ENCODE measurements around the gene SIGLEC1.

The SIGLEC1 gene

GRCh38 chr20:3712279-3712873 is at the start of gene SIGLEC1:
SIGLEC1 (minus strand) TSS chr20:3712600; CDS start chr20:3707128, 5,472 bp downstream.
- no peak for DNase-seq (ENCODE audit: low read depth)

- no peak for DNase-seq (ENCODE audit: low read depth)
These were observed 48.4 kb upstream of the SIGLEC1 start for GRCh38 chr20:3760655-3761348.

- DNase-seq (ENCODE audit: low read depth), result no peak
These were observed 47.5 kb upstream of the SIGLEC1 start for GRCh38 chr20:3759884-3760283.

- DNase-seq (ENCODE audit: low read depth), result no peak
These were observed 47.0 kb upstream of the SIGLEC1 start for GRCh38 chr20:3759316-3759823.

- DNase-seq (ENCODE audit: low read depth), result no peak
These were observed 46.2 kb upstream of the SIGLEC1 start for GRCh38 chr20:3758566-3758965.

GRCh38 chr20:3757268-3757667 is 44.9 kb upstream of the SIGLEC1 start:
- DNase-seq (ENCODE audit: low read depth), result no peak

GRCh38 chr20:3755814-3756480 is 43.5 kb upstream of the SIGLEC1 start:
- no peak for DNase-seq (ENCODE audit: low read depth)

- DNase-seq (ENCODE audit: low read depth), result no peak
These were observed 42.9 kb upstream of the SIGLEC1 start for GRCh38 chr20:3755269-3755668.

- DNase-seq (ENCODE audit: low read depth), result no peak
These were observed 41.9 kb upstream of the SIGLEC1 start for GRCh38 chr20:3754276-3754630.

GRCh38 chr20:3753501-3754275 is 41.3 kb upstream of the SIGLEC1 start:
- no peak for DNase-seq (ENCODE audit: low read depth)

- peak; percentile 71 for DNase-seq (ENCODE audit: low read depth)
These were observed 40.7 kb upstream of the SIGLEC1 start for GRCh38 chr20:3753098-3753497.

GRCh38 chr20:3752386-3752759 is 40.0 kb upstream of the SIGLEC1 start:
- DNase-seq (ENCODE audit: low read depth), result no peak

- DNase-seq (ENCODE audit: low read depth), result peak; percentile 27
These were observed 39.4 kb upstream of the SIGLEC1 start for GRCh38 chr20:3751675-3752385.

GRCh38 chr20:3751305-3751674 is 38.9 kb upstream of the SIGLEC1 start:
- DNase-seq (ENCODE audit: low read depth), result no peak

- DNase-seq (ENCODE audit: low read depth), result no peak
These were observed 37.5 kb upstream of the SIGLEC1 start for GRCh38 chr20:3749689-3750531.

GRCh38 chr20:3749087-3749688 is 36.8 kb upstream of the SIGLEC1 start:
- DNase-seq (ENCODE audit: low read depth), result no peak

- no peak for DNase-seq (ENCODE audit: low read depth)
These were observed 35.7 kb upstream of the SIGLEC1 start for GRCh38 chr20:3748073-3748472.

GRCh38 chr20:3747471-3747870 is 35.1 kb upstream of the SIGLEC1 start:
- DNase-seq (ENCODE audit: low read depth), result no peak

GRCh38 chr20:3745686-3746173 is 33.3 kb upstream of the SIGLEC1 start:
- no peak for DNase-seq (ENCODE audit: low read depth)

Data from amniotic epithelial cell (primary cell).